Suppressor macrophage treated with lipopolysaccharide for 1 hour (primary cell): ENCODE data around the gene PKNOX2.
"Not testable (repeated sequence)": the region's sequence is repeated elsewhere in the genome, so short reads cannot be mapped to it uniquely, and the experiment has no call there.

Experiments
- DNase-seq, 3 donors: peaks; one replicate each; pipeline ENCODE4 v3.0.0-alpha.2; 2020 to 2022

PKNOX2 gene

DNA sequence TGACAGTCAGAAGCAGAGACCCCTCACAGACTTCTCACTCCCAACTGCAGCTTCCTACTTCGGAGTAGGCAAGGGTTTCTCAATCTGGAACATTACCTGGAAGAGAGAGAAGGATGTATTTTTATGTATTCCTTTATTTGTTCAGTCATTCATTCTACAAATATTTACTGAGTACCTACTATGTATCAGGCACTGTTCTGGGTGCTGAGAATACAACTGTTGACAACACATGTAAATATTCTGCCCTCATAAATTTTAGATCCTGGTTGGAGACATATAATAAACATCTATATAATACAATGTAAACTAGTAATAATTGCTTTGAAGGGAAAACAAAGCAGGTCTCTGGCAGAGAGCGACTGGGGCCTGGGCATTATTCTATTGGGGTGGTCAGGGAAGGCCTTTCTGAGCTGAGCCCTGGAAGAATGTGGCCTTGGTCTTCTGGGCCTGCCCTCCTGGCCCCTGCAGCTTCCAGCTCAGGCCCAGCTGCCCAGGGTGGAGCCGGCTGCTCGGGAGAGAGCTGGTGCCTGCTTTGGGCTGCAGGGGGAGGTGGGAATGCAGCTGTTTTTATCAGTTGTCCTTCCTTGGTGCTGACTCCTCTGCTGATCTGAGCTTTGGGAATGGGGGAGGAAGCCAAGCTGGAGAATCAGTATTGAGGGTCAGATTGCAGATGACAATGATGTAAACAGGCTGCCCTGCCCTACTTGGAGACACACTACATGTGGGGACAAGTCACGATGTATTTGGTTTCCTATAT, 46.8 kb downstream of the PKNOX2 start:
- no peak for DNase-seq

DNA sequence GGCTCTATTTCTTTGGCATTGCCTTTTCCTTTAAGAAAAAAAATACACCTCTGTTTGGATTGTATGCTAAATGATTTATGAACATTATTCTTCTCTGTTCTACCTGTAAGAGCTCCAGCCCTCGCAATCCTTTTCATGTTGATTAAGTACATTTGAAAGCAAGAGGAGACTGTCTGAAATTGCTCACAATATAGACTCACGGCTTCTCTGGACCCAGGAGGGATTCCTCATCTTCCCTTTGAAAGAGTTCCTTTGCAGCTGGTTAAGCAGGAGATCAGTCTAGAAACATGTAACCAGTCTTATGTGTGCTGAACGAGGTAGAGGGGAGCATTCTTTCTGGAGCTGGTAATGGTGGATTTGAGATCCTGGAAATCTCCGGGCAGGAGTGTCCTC, 47.4 kb downstream of the PKNOX2 start:
- no peak for DNase-seq

DNA sequence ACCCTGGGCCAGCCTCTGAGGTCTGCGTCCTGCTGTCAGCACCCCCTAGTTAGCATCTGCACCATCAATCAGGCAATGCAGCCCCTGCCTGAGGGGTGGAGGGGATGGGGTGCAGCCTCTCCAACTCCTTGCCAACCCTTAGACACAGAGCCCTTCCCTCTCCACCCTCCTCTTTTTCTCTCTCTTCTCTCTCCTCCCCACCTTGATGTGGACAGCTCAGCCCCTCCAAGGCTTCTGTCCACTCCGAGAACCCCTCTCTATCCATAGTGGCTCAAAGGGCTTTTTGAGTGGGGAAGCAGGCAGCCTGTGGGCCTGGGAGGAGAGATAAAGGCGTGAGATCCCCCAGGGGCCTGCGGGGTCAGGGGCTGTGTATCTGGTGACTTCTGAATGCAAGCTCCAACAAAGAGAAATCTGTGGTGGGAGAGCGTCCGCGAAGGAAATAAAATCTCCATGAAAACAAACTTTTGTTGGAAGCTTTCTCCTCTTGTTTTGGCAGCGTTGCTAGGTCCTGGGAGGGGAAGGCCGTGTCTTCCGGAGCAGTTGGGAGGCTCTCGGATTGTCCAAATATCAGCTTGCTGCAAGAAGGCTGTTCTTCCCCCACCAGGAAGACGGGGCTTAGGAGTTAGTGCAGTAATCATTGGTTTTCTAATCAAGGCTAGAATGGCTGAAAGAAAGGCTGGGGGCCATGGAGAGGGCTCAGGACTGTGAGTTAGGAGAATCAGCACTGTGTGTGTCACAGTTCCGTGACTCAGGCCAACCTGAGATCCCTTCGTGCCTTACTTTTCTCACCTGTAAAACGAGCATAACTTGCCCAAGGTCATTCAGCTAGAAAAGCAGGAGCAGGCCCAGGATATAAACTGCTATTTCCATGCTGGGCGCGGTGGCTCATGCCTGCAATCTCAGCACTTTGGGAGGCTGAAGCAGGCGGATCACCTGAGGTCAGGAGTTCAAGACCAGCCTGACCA, 50.3 kb downstream of the PKNOX2 start:
- no peak for DNase-seq

DNA sequence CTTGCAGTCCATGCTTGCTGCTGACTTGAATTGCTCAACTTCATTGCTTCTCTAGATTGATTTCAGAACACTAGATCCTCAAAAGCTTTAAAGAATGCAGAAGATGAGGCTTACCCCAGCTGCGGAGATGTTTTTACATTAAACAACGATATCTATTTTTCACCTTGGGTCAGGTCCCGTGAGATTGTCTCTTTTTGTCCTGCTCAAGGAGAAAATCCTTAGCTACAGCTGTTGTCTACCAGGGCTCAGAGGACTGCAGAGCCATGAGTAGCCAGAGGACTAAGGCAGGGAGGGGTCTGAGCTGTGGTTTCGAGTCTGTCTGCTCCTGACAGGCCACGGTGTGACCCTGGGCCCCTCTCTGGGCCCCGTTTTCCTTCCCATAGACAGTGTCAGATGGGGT, 51.4 kb downstream of the PKNOX2 start:
- no peak for DNase-seq

DNA sequence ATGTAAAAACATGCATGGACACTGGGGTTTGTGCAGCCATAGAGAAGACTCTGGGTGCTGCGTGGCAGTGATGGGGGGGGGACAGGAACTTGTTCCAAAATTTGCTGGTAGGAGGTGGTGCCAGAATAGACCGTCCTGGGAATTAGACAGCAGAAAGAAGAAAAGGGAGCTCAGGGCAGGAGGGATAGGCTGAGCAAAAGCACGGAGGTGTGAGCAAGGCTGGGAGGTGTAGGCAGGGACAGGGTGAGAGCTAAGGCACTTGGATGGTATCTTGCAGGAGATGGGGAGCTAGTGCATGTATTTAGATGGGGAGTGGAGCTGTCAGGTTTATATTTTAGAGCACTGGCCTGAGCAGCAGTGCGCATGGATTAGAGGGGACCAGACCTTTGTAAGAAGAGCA, 53.8 kb downstream of the PKNOX2 start:
- DNase-seq, result no peak

DNA sequence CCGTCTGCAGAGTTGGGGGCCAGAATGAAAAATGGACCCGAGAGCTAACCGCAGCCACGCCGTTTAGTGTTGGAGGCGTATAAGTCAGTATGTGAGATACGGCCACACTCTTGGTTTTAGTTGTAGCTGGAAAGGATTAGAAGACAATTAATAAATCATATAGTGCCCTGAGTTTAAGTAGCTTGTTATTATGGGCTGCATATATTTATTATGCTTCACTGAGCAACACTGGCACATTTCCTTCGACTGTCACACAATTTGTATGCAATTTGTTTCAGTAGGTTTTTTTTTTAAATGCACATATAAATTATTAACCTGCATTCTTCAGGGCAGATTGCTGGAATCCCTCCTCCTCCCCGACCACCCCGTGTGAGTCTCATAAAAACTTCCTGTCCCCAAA, 56.9 kb downstream of the PKNOX2 start:
- DNase-seq, result no peak

DNA sequence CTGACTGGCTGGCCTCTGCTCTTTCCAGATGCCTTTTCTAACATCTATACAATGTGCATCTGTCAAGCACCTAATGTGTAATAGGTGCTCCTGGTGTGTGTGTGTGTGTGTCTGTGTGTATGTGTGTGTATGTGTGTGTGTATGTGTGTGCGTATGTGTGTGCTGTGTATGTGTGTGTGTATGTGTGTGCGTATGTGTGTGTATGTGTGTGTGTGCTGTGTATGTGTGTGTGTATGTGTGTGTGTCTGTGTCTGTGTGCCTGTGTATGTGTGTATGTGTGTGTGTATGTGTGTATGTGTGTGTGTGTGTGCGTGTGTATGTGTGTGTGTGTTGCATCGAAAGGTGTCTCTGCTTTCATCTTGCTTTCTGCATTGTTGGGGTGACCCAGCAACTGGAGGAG, 57.9 kb downstream of the PKNOX2 start:
- DNase-seq, result no peak

DNA sequence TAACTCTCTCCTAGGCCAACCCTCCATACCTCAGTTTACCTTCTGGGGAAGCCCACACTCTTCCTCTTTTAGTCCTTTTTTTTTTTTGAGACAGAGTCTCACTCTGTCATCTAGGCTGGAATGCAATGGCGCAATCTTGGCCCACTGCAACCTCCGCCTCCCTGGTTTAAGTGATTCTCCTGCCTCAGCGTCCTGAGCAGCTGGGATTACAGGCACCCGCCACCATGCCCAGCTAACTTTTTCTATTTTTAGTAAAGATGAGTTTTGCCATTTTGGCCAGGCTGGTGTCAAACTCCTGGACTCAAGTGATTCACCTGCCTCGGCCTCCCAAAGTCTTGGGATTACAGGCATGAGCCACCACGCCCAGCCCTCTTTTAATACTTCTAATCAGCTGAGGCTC, 58.6 kb downstream of the PKNOX2 start:
- not testable (repeated sequence) for DNase-seq

DNA sequence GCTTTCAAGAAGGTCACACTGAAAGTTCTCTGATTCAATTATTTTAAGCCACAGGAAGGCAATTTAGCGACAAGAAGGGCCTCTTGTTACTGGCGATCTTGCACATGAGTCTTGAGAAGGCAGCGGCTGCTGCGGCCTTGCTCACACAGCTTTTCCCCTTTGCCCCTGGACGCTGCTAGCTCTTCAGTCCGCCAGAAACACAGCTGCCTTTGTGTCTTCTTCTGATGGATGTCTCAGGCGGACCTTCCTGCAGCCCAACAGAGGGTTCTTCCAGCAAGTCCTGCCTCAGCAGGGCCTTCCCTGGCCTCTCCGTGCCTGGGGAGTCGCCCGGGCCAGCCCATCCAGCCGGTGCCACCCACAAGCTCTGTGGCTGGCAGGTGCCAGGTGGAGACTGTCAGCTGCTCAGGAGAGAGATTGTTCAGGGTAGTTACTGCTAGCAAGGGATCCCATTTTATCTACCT, 59.4 kb downstream of the PKNOX2 start:
- no peak for DNase-seq

DNA sequence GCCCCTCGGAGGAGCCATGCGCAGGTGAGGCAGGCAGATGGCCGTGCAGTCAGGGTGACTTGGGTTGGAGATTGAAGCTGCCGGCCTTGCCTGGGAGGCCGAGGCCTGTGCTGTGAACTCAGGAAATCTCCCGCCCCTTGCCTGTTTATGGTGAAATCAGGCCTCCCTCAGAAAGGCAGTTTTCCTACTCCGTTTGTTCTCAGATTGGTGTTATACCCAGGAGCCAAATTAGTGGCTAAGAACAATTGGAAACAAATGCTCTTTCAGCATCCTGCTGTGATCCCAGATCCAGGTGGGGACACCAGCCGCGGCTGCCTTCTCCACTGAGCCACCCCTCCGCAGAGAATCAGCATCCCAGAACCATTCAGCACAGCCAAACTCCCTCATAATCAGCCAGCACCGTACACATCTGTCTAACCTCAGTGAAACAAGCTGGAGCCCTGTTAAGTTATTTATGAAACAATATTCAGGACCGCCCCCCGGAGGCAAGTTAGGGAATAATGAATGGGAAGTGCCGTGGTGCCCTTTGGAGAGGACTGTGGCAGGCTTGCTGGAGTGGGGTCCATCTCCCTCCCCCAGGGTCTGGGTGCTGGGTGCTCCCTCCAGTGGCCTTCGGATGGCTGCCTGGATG, 60.0 kb downstream of the PKNOX2 start:
- peak; percentile 10 to 29 (median 21) for DNase-seq

DNA sequence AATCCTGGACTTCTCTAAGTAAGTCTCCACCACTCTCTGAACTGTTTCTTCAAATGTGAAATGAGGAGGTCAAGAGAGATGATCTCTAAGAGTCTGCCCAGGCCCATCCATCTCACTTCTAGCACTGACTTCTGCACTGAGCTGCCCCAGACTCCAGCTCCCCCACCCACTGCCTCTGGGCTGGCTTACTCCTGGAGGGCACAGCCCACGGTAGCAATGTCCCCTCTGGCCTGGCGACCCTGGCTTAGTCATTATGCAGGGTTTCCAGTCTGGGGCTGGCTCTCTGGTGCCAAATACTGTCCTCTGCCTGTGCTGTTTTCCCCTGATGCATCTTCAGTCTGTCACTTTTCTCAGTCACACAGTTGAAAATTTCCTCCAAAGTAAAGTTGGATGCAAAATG, 60.9 kb downstream of the PKNOX2 start:
- DNase-seq, result no peak

DNA sequence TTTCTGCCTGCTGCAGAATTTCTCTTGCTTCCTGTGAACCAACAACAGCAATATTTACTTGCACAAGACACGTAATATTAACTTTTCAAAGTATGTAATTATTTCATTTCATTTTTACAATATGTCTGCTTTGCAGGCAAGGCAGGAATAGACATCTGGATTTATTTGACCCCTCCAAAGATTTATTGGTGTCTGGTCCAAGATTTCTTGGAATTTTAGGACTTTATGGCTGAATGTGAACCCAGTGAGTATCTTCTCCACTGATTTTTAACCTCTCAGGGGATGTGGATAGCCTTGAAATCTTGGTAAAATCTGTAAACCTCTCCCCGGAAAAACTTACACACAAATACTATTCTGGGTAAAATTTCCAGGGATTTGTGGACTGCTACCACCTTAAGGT, 61.5 kb downstream of the PKNOX2 start:
- no peak for DNase-seq

DNA sequence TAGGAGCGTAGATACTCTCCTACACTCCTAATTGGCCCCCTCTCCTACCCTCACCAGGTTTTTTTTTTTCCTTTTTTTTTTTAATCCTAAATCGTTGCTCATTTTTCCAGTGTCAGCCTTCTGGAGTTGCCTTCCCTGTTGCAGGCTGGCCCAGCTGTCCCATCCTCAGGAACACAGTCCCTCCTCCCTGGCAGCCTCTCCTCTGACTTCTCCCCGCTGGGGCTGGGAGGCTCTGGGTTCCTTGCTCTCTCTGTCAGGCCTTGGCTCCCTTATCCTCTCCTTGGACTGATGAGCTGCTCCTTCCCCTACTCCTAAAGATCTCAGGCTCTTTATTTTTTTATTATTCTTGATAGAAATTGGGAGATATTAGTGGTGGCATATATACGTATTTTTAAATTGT, 62.2 kb downstream of the PKNOX2 start:
- DNase-seq, result no peak

DNA sequence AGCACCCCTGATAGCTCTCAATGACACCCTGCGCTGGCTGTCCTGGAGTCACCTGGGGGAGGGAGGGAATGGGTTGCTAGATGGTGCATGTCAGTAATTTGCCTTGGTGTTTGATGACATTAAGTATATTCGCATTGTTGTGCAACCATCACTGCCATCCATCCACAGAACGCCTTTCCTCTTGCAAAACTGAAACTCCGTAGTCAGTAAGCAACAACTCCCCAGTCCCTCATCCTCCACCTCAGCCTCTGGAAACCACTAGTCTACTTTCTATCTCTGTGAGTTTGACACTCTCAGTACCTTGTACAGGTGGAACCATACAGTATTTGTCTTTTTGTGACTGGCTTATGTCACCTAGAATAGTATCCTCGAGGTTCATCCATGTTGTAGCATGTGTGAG, 62.6 kb downstream of the PKNOX2 start:
- DNase-seq, result peak in 1 of 3 donors; percentile 1

DNA sequence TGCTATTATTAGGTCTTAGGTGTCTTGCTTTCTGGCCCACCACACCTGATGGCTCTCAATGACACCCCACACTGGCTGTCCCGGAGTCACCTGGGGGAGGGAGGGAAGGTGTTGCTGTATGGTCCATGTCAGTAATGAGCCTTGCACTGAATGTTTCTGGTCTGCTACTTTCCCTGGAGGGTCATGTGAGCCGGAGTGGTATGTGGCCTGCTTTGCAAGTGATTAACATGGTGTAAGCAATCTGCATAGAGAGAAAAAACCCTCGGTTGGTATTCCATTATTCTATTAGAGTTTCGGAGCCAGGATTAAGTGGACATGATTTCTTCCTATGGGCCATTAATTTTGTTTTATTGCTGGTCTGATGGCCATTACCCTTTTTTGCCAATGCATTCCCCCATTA, 63.9 kb downstream of the PKNOX2 start:
- DNase-seq, result no peak

DNA sequence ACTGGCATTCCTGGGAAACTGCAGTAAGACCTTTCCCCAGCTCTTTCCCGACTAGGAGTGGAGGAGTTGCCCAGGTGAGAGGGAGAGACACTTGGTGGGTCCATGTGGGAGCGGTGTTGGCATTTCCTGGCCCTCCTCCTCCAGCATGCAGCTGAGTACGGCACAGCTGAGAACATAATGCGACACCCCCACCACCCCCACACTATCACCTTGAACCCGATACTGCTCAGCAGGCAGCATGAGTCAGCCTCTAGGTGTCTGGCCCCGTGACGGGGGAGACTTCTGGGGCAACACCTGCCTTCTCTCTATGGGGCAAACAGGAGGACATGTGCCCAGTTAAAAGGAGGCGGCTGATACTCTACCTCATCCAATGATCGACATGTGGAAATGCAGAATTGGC, 64.4 kb downstream of the PKNOX2 start:
- no peak for DNase-seq

DNA sequence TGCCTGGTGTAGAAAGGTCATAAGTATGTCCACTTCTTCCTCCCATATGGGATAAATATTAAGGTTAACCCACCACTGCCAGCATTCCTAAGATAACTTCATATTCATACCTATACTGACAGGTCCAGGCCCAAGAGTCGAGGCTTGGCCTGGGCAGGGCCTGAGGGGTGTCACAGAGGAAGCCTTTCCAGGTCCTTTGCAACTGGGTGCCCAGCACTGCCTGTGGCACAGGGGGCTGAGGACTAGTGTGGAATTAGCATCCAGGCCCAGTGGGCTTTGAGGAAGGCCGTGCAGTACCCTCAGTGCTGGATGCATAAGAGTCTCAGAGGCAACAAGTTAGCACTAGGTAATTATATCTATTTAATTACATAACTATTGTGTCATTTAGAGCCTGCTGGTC, 65.4 kb downstream of the PKNOX2 start:
- DNase-seq, result no peak

DNA sequence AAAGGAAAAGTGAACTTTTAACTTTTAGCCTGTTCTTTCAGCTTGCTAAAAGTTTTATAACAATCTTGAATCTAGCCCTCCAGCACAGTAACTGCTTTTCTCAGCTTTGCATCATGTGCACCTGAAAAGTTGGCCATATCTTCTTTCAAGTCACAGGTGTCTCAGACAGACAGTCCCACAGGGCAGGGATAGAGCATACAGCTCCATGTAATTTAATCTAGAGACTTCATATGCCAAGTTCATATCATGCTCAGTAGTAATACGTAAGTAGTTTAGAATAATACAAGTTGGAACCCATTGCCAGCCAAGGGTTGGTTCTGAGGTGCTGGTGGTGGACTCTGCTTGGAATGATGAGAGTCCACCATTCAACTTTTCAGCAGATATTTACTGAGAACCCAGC, 68.6 kb downstream of the PKNOX2 start:
- no peak for DNase-seq

DNA sequence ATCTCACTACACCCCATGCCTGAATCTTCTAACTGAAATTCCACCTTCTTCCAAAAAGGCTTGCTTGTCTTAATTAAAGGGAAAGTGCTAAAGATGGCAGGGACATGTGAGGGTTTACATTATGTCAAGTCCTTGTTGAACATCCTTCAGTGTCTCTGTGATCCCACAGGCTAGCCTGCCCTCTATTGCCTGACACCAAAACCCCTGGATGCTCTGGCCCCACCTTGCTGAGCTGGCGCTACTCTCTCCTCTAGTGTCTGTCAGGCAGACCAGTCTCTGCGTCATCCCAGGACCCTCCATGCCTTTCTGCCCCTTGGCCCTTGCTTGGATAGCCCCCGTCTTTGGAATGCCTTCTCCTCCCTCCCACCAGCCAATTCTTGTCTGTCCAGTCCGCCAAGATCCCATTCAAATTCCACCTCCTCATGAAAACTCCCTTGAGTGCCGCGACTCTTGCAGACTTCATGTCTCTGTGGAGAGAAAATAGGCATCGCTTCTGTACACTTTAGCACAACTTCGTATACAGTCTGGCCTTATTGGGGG, 69.3 kb downstream of the PKNOX2 start:
- no peak for DNase-seq

DNA sequence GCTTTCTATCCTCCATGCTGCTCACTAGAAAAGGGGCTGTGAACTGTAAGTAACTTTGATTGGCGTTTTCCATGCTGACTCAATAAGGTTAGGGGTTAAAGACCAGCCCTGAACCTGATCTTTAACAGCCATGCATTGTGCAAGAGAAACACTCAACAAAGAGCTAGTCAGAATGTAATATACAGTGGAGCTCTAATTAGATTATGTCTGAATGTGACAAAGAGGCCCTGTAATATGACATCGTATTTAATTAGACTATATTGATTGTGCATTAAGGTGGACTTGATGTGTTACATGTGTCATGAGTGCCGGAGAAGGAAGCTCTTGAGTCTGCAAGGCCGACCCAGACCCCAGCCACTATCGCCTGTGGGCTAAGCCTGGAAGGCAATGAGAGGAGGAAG, 70.5 kb downstream of the PKNOX2 start:
- DNase-seq, result no peak

DNA sequence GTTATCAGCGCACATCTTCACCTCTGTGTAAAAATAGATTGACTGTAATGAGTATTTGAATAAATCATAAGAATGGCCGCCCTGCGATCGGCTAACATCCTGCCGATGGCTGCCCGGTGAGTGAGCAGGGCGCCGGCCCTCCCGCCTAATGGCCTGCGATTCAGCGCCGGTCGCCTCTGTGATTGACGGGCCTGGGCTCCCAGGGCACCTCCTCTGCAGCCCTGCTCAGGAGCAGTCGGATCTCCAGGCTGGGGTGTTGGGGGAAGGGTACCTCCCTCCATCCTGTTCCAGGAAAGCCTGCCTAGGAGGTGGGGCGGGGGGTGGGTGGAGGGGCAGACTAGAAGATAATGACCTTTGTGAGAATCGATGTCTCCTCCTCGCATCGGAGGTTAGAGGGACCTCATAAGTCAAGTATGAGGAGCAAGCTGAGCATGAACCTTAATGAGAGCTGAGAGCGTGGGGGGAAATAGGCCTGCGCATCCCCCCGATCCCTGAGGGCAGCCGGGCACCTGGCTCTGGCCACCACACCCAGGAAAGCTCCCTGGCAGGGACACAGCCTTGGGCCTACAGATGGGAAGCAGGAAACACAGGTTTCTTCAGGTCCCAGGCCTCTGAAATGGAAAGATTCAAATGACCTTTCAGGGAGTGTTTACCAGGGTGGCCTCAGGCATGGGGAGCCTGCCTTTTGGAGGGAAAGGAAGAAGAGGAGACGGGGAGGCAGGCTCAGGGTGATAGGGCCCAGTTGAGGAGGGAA, 71.7 kb downstream of the PKNOX2 start:
- DNase-seq, result no peak
